HepG2 (cell line): ENCODE results near the gene VGLL3. TPM values are rescaled to one million over a fixed set of nuclear protein-coding genes. Genes with fewer than 3 reads are reported as not detected.

Source experiments
- ATAC-seq: fragments of 200-7000 bp; cut with Tn5 transposase; 3 replicates; pipeline ENCODE4 v1.9.1; 2020; ENCODE audit warnings: mild to moderate bottlenecking, moderate library complexity
- BruUV-seq: library from RNA; stranded (reverse); fragments of 400-500 nt; replicated peaks from 2 replicates; lab custom pipeline; 2021; lab: Mats Ljungman, UMichigan
- CTCF ChIA-PET: fragments of 300-600 bp; formaldehyde crosslinking; extraction: SDS; loops from one replicate; lab custom pipeline; 2021; ENCODE audit warnings: low total read pairs, inconsistent platforms, low intra/inter-chr PET ratio; lab: Yijun Ruan, JAX
- POLR2A ChIA-PET: fragments of 350-600 bp; sonication (Branson Sonifier 250); formaldehyde crosslinking; loops from one replicate; lab custom pipeline; 2020; ENCODE audit warnings: antibody characterized with exemption, inconsistent platforms; lab: Yijun Ruan, JAX
- DNase-seq: peaks from one replicate; pipeline ENCODE4 v3.0.0-alpha.2; 2015; ENCODE audit warnings: low spot score
- FAIRE-seq: peaks from 3 replicates; lab custom pipeline; 2011; peaks lifted over from hg19 to GRCh38; lab: Jason Lieb, UNC
- H2AFZ ChIP-seq: one replicate; pipeline ENCODE4 v1.6.1; 2011; ENCODE audit warnings: low read length, inconsistent platforms
- H3K27ac ChIP-seq: fragments of 300-600 bp; 3 replicates; pipeline ENCODE4 v1.8.0; 2011; ENCODE audit warnings: mixed run types, mild to moderate bottlenecking, mixed read lengths, low read length, inconsistent platforms; ENCODE audit not compliant: insufficient read depth; ENCODE audit errors: extremely low read length
- H3K27me3 ChIP-seq, 2 experiments: fragments of 200-600 bp in 1 of 2; 2 replicates in 1 of 2; 3 replicates in 1 of 2; pipeline versions ENCODE4 v1.6.0 to v1.8.0; 2011; ENCODE audit warnings: low read length in 2 of 2, mild to moderate bottlenecking in 2 of 2, moderate library complexity in 2 of 2, inconsistent platforms in 1 of 2; ENCODE audit not compliant: insufficient read depth in 2 of 2, control insufficient read depth in 1 of 2
- H3K36me3 ChIP-seq, 2 experiments: fragments of 200-600 bp in 1 of 2; replicated peaks in 1 of 2; 2 replicates in 1 of 2; 3 replicates in 1 of 2; pipeline versions ENCODE4 v1.5.1 to v1.8.0; 2011; ENCODE audit warnings: low read length in 2 of 2, inconsistent platforms in 1 of 2; ENCODE audit not compliant: insufficient read depth in 2 of 2, control insufficient read depth in 1 of 2
- H3K4me1 ChIP-seq: 2 replicates; pipeline ENCODE4 v1.5.1; 2012; ENCODE audit warnings: low read length, inconsistent platforms; ENCODE audit not compliant: insufficient read depth
- H3K4me2 ChIP-seq: 2 replicates; pipeline ENCODE4 v1.6.0; 2011; ENCODE audit warnings: low read depth, low read length, inconsistent platforms
- H3K4me3 ChIP-seq, 3 experiments: fragments of 200-600 bp in 1 of 3; sonication (generic), shearing (Covaris generic) in 1 of 3; replicated peaks in 1 of 3; 2 replicates each; pipeline ENCODE4 v1.5.1; 2011 to 2016; ENCODE audit warnings: low read length in 3 of 3, inconsistent platforms in 2 of 3, low read depth in 2 of 3, mild to moderate bottlenecking in 2 of 3, control low read depth in 1 of 3, mixed read lengths in 1 of 3; ENCODE audit not compliant: insufficient read depth in 1 of 3
- H3K79me2 ChIP-seq: one replicate; pipeline ENCODE4 v1.6.1; 2011; ENCODE audit warnings: low read length, inconsistent platforms; ENCODE audit not compliant: insufficient read depth
- H3K9ac ChIP-seq: 2 replicates; pipeline ENCODE4 v1.6.0; 2011; ENCODE audit warnings: mild to moderate bottlenecking, low read depth, low read length, inconsistent platforms; ENCODE audit not compliant: insufficient read depth
- H3K9me3 ChIP-seq: 2 replicates; pipeline ENCODE4 v1.5.1; 2012; ENCODE audit warnings: mild to moderate bottlenecking, low read length
- H4K20me1 ChIP-seq: 2 replicates; pipeline ENCODE4 v1.6.0; 2011; ENCODE audit warnings: inconsistent platforms, mild to moderate bottlenecking, low read length, moderate library complexity; ENCODE audit not compliant: insufficient read depth
- AGO2 ChIP-seq: fragments of 200-400 bp; formaldehyde crosslinking; optimal IDR thresholded peaks from 2 replicates; pipeline ENCODE3; 2017; ENCODE audit warnings: mild to moderate bottlenecking, low read depth, low read length, moderate library complexity
- HMG20B ChIP-seq: conservative IDR thresholded peaks from 2 replicates; pipeline ENCODE4 v1.6.1; 2016; ENCODE audit warnings: missing genetic modification reagents, missing compliant biosample characterization
- HNF4G ChIP-seq, 2 experiments: sonication (generic) in 1 of 2; formaldehyde crosslinking in 1 of 2; IDR thresholded peaks; 2 replicates each; pipeline versions ENCODE4 v1.4.0 to v1.6.1; 2011 to 2020; ENCODE audit warnings: borderline replicate concordance in 2 of 2, low read depth in 2 of 2, mild to moderate bottlenecking in 2 of 2, low read length in 1 of 2, missing genetic modification reagents in 1 of 2, moderate library complexity in 1 of 2
- KIAA2018 ChIP-seq: sonication (generic); formaldehyde crosslinking; IDR thresholded peaks from 2 replicates; pipeline ENCODE4 v1.5.0; 2020; ENCODE audit warnings: mild to moderate bottlenecking, missing genetic modification reagents, borderline replicate concordance
- NR1H2 ChIP-seq: sonication (generic); formaldehyde crosslinking; IDR thresholded peaks from 2 replicates; pipeline ENCODE4 v1.8.1; 2022; ENCODE audit warnings: low read depth, missing genetic modification reagents, borderline replicate concordance
- POLR2AphosphoS5 ChIP-seq: IDR thresholded peaks from 2 replicates; pipeline ENCODE4 v1.6.1; 2012; ENCODE audit warnings: low read depth, low read length
- RNF2 ChIP-seq: fragments of 450-650 bp; conservative IDR thresholded peaks from 2 replicates; pipeline ENCODE4 v1.6.1; 2016; ENCODE audit warnings: low read depth
- SUZ12 ChIP-seq: fragments of 150-350 bp; IDR thresholded peaks from 2 replicates; pipeline ENCODE4 v1.6.1; 2014; ENCODE audit warnings: low read depth, low read length
- ZNF282 ChIP-seq: fragments of 450-650 bp; IDR thresholded peaks from 2 replicates; pipeline ENCODE4 v1.6.1; 2018; ENCODE audit not compliant: partially characterized antibody
- ZNF883 ChIP-seq: sonication (generic); formaldehyde crosslinking; IDR thresholded peaks from 2 replicates; pipeline ENCODE4 v1.5.1; 2020; ENCODE audit warnings: mild to moderate bottlenecking, missing genetic modification reagents; ENCODE audit errors: not compliant biosample characterization
- ZNF891 ChIP-seq: sonication (generic); formaldehyde crosslinking; IDR thresholded peaks from 2 replicates; pipeline ENCODE4 v1.5.0; 2020; ENCODE audit warnings: mild to moderate bottlenecking, missing genetic modification reagents
- WGBS: methylation state at CpG from one replicate; pipeline ENCODE4 v1.1.6; 2017; ENCODE audit warnings: low lambda C conversion rate; 5-methylcytosine and 5-hydroxymethylcytosine counted together
- in situ Hi-C: cut with HindIII; loops from 2 replicates; pipeline ENCODE4 v1.10.0; 2017; ENCODE audit warnings: low pct_unique_long_range_greater_than_20kb; ENCODE audit not compliant: extremely low pct_ligation_motif_present
- intact Hi-C: fragments of 100-400 bp; cut with micrococcal nuclease; formaldehyde crosslinking; loops from one replicate; pipeline ENCODE4 v1.10.0; 2022; ENCODE audit not compliant: unreplicated experiment
- polyA plus RNA-seq, 8 experiments: library from polyadenylated mRNA; depleted of rRNA in 3 of 8; stranded (reverse) in 7 of 8; unstranded in 1 of 8; fragments of >200 nt; fragmentation: Illumina TruSeq in 4 of 8; extraction: Trizol in 4 of 8; gene quantifications; 2 replicates each; pipeline versions ENCODE4 v1.2.1 to v1.2.3, GENCODE V29; 2011 to 2016; ENCODE audit warnings: low read depth in 4 of 8, missing spikeins in 1 of 8, mixed read lengths in 1 of 8; ENCODE audit not compliant: insufficient read depth in 1 of 8
- total RNA-seq, 5 experiments: library from RNA; depleted of rRNA; stranded (reverse); fragments of >200 nt; fragmentation: Illumina TruSeq; extraction: Trizol; gene quantifications; 2 replicates each; pipeline ENCODE4 v1.2.3, GENCODE V29; 2016; ENCODE audit warnings: low read depth in 1 of 5
- TF ChIP-seq, protein P1 (sequence below): sonication (generic); formaldehyde crosslinking; IDR thresholded peaks from 2 replicates; pipeline ENCODE4 v1.4.0; 2020; ENCODE audit warnings: mild to moderate bottlenecking, missing genetic modification reagents, borderline replicate concordance

The VGLL3 gene
- total and polyA plus RNA-seq, 2 of the 13 experiments (the other 11 are each of a cell fraction or from before 2014, with no cell fraction given) = 0.03 to 0.07 TPM

DNA sequence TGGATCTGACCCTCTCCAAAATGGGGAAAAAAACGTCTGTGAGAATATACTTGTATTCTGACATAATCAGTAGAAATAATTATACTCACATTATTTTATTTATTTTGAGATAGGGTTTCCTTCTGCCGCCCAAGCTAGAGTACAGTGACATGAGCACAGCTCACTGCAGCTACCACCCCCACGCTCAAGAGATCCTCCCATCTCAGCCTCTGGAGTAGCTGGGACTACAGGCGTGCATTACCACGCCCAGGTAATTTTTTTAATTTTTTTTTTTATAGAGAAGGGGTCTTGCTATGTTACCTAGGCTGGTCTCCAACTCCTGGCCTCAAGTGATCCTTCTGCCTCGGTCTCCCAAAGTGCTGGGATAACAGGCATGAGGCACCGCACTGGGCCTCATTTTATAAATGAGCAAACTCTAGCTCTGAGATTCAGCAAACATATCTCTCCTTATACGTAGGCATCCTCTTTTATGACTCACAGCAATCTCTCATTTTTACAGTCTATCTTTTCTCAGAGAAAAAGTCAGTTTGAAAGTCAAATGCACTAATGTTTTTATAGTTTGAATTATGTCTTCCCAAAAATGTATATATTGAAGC lies 989 bp upstream of the VGLL3 start:
- Histone ChIP-seq H4K20me1 (no peaks in the 10 kb centered on the region), H3K4me1 (no peaks in the 10 kb centered on the region), H3K4me3 (no peak overlapping the region), H3K36me3 (no peaks in the 10 kb centered on the region), H3K9me3 (no peaks in the 10 kb centered on the region), H3K9ac (no peak overlapping the region), H2AFZ (no peak overlapping the region), H3K27ac (no peak overlapping the region), H3K4me2 (no peak overlapping the region), H3K27me3 (peaks cover 1 to 15% of the 10 kb centered on the region in 2 experiments), H3K79me2 (no peaks in the 10 kb centered on the region)
- no peak for FAIRE-seq
- ChIA-PET CTCF (no interaction called here), POLR2A (no interaction called here)
- no TSS peak for BruUV-seq
- no peak for DNase-seq
- in situ Hi-C loops = no loop called here
- 47% methylated on average over 8 of the region's 8 CpGs for WGBS
- ATAC-seq = no peak
- intact Hi-C loops = no loop called here
- TF ChIP-seq ZNF891 (CRISPR knock-in tag) = no peak
- no peak for TF ChIP-seq SUZ12
- no peak for TF ChIP-seq KIAA2018 (CRISPR knock-in tag)
- no peak for TF ChIP-seq RNF2
- no peak for TF ChIP-seq HMG20B
- no peak for TF ChIP-seq ZNF883 (CRISPR knock-in tag)
- TF ChIP-seq POLR2AphosphoS5 = no peak
- TF ChIP-seq HNF4G (IDR thresholded peaks at IDR 0.05; ENCODE audit: borderline replicate concordance, low read depth, low read length) = no peak
- TF ChIP-seq HNF4G (CRISPR knock-in tag; IDR thresholded peaks at IDR 0.05; ENCODE audit: borderline replicate concordance, low read depth) = no peak
- no peak for TF ChIP-seq NR1H2 (CRISPR knock-in tag)
- no peak for TF ChIP-seq AGO2
- TF ChIP-seq, protein P1, sequence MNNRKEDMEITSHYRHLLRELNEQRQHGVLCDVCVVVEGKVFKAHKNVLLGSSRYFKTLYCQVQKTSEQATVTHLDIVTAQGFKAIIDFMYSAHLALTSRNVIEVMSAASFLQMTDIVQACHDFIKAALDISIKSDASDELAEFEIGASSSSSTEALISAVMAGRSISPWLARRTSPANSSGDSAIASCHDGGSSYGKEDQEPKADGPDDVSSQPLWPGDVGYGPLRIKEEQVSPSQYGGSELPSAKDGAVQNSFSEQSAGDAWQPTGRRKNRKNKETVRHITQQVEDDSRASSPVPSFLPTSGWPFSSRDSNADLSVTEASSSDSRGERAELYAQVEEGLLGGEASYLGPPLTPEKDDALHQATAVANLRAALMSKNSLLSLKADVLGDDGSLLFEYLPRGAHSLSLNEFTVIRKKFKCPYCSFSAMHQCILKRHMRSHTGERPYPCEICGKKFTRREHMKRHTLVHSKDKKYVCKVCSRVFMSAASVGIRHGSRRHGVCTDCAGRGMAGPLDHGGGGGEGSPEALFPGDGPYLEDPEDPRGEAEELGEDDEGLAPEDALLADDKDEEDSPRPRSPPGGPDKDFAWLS (CRISPR knock-in tag) = no peak
- no peak for TF ChIP-seq ZNF282
